COLO668 (cell line): Measurements from ENCODE around the gene SLC22A12.

Source experiments
- DNase-seq: peaks from one replicate; lab custom pipeline; 2025; ENCODE audit not compliant: unreplicated experiment; lab: John Stamatoyannopoulos, UW

The SLC22A12 gene

GRCh38 chr11:64562723-64563351, 28.2 kb upstream of the SLC22A12 start:
- no peak for DNase-seq

GRCh38 chr11:64563966-64564365, 27.1 kb upstream of the SLC22A12 start:
- no peak for DNase-seq

GRCh38 chr11:64564419-64564818, 26.6 kb upstream of the SLC22A12 start:
- DNase-seq: no peak

GRCh38 chr11:64564947-64565889, 25.8 kb upstream of the SLC22A12 start:
- no peak for DNase-seq

- no peak for DNase-seq
Observed at GRCh38 chr11:64566042-64566914, 24.7 kb upstream of the SLC22A12 start.

GRCh38 chr11:64566915-64567891, 23.8 kb upstream of the SLC22A12 start:
- no peak for DNase-seq

- no peak for DNase-seq
Observed at GRCh38 chr11:64568041-64568571, 22.9 kb upstream of the SLC22A12 start.

- DNase-seq: no peak
Observed at GRCh38 chr11:64568584-64569140, 22.4 kb upstream of the SLC22A12 start.

GRCh38 chr11:64569300-64569970, 21.6 kb upstream of the SLC22A12 start:
- DNase-seq: no peak

- no peak for DNase-seq
Observed at GRCh38 chr11:64570341-64570740, 20.7 kb upstream of the SLC22A12 start.

GRCh38 chr11:64571050-64571409, 20.0 kb upstream of the SLC22A12 start:
- DNase-seq: no peak

- DNase-seq: no peak
Observed at GRCh38 chr11:64571410-64572091, 19.5 kb upstream of the SLC22A12 start.

- no peak for DNase-seq
Observed at GRCh38 chr11:64572143-64572542, 18.9 kb upstream of the SLC22A12 start.

- no peak for DNase-seq
Observed at GRCh38 chr11:64577202-64577601, 13.8 kb upstream of the SLC22A12 start.

GRCh38 chr11:64580412-64580811, 10.6 kb upstream of the SLC22A12 start:
- DNase-seq: no peak

GRCh38 chr11:64581057-64581523, 9.9 kb upstream of the SLC22A12 start:
- no peak for DNase-seq

GRCh38 chr11:64582885-64583284, 8.1 kb upstream of the SLC22A12 start:
- DNase-seq: no peak
